ENCODE data around the gene PATJ.
"Not testable (repeated sequence)": the region's sequence is repeated elsewhere in the genome, so short reads cannot be mapped to it uniquely, and the experiment has no call there.

PATJ gene

GRCh38 chr1:61819421-61819820 is 77.1 kb downstream of the PATJ start:
- FAIRE-seq = no peak

GRCh38 chr1:61825393-61825792 is 83.1 kb downstream of the PATJ start:
- no peak for DNase-seq (ENCODE audit: insufficient read length, low spot score)
- TF ChIP-seq POLR2A (IDR thresholded peaks at IDR 0.05; ENCODE audit: low read depth, low read length) = no peak
- FAIRE-seq = no peak

More at GRCh38 chr1:61819421-61819820, 77.1 kb downstream of the PATJ start:
- no peak for TF ChIP-seq POLR2A (IDR thresholded peaks at IDR 0.05; ENCODE audit: low read depth, low read length)
- no peak for DNase-seq (ENCODE audit: insufficient read length, low spot score)

DNA sequence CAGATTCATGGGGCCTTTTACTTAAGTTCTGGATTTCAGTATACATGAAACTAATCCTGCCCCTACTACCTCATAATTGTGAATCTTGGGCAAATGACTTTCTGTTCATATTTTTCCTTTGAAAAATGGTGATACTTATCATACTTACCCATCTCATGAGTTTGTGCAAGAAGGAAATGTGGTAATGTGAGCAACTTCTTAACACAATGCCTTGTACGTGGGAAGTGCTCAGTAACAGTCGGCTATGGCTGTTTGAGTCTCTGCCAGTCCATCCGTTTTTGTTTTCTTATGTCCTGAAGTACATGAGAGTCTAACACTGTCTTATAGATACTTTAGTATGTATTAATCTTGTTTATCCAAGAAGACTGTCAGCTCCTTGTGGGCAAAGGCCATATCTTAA is 86.5 kb downstream of the PATJ start:
- DNase-seq (ENCODE audit: insufficient read length, low spot score) (no peak), FAIRE-seq (no peak)
- TF ChIP-seq POLR2A (IDR thresholded peaks at IDR 0.05; ENCODE audit: low read depth, low read length) = no peak

GRCh38 chr1:61836649-61837048 is 94.4 kb downstream of the PATJ start:
- no peak for TF ChIP-seq POLR2A (IDR thresholded peaks at IDR 0.05; ENCODE audit: low read depth, low read length)
- no peak for FAIRE-seq
- DNase-seq (ENCODE audit: insufficient read length, low spot score) = no peak

DNA sequence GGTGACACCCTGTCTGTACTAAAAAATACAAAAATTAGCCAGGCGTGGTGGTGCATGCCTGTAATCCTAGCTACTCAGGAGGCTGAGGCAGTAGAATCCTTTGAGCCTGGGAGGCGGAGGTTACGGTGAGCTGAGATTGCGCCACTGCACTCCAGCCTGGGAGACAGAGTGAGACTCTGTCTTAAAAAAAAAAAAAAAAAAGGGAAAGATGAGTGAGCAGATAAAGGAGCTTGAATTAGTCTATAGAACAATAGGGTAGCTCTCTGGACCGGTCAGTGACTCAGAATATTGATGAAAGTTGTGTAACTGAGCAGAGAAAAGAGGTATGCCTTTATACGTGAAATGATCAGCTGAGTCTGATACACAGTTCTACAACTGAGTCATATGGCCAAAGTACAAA is 95.3 kb downstream of the PATJ start:
- not testable (repeated sequence) for FAIRE-seq; DNase-seq (ENCODE audit: insufficient read length, low spot score)

DNA sequence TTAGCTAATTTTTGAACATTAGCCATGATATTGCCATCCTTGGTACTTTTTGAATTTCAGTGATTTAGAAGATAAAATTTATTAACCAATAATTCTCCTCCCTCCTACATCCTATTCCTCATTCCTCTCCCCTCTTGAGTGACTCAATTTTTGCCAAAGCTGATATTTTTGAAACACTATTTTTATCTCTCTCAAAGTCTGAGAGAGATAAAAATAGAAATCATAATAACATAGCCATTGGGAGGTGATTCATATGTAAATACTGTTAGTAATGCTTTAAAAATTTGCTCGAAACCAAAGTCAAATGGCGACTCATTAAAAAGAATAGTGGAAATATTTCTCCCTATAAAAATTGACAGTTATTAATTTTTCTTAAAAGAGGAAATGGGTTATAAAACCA is 97.4 kb downstream of the PATJ start:
- TF ChIP-seq POLR2A (IDR thresholded peaks at IDR 0.05; ENCODE audit: low read depth, low read length) = no peak
- no peak for FAIRE-seq
- no peak for DNase-seq (ENCODE audit: insufficient read length, low spot score)

GRCh38 chr1:61842036-61842435 is 99.8 kb downstream of the PATJ start:
- FAIRE-seq (no peak), DNase-seq (ENCODE audit: insufficient read length, low spot score) (no peak)
- TF ChIP-seq POLR2A (IDR thresholded peaks at IDR 0.05; ENCODE audit: low read depth, low read length) = no peak

DNA sequence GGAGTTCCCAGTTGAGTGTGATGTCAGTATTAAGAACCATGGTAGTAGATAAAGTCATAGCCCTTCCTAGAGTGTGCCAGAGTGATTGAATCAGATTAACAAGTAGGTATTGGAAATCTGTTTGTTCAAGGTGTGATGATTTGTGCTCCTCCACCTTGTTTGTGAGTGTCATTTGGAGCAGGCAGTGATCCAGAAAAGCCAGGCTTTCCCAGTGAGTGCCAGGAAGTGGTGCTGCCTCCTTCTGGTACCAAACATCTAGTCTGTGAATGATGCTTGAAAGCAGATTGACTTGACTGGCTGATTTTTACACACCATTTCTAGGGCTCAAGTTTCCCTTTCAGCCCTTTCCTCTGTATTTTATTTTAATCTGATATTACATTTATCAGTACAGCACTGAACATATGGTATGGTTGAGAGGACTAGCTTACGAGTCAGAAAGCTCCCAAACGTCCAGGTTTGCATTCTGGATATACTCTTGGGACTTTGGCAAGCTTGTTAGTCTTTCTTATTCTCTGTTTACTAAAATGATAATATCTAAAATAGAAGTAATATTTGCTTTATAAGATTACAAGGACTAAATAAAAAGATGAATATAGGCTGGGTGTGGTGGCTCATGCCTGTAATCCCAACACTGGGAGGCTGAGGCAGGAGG is 100.7 kb downstream of the PATJ start:
- FAIRE-seq (peak; percentile 27), DNase-seq (ENCODE audit: insufficient read length, low spot score) (no peak)
- no peak for TF ChIP-seq POLR2A (IDR thresholded peaks at IDR 0.05; ENCODE audit: low read depth, low read length)

- DNase-seq (ENCODE audit: insufficient read length, low spot score) (no peak), FAIRE-seq (no peak)
- TF ChIP-seq POLR2A (IDR thresholded peaks at IDR 0.05; ENCODE audit: low read depth, low read length) = no peak
Observed at GRCh38 chr1:61844006-61844405, 101.7 kb downstream of the PATJ start.

DNA sequence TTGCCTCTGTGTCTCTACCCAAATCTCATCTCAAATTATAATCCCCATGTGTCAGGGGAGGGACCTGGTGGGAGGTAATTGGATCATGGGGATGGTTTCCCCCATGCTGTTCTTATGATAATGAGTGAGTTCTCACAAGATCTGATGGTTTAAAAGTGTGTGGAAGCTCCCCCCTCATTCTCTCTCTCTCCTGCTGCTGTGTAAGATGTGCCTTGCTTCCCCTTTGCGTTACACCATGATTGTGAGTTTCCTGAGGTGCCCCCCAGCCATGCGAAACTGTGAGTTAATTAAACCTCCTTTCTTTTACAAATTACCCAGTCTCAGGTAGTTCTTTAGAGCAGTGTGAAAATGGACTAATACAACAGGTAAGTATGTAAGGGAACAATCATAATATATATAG is 102.4 kb downstream of the PATJ start:
- not testable (repeated sequence) for DNase-seq (ENCODE audit: insufficient read length, low spot score); FAIRE-seq

DNA sequence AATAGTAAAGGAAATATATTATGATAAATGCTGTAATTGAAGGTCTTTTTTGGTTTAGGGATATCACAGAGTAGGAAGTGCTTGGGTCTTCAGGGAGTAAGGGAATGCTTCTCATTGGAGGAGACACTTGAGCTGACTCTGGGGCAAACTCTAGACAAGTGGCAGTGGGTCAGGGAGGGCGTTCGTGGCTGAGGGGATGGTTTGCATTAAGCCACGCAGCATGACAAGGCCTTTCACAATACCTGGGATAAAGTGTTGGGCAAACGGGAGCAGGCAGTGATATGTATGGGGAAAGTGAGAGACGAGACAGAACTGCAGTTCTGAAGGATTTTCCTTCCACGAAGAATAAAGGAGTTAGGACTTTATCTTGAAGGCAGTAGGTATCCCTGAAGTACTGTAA is 109.0 kb downstream of the PATJ start:
- FAIRE-seq = no peak
- DNase-seq (ENCODE audit: insufficient read length, low spot score) = no peak
- TF ChIP-seq POLR2A (IDR thresholded peaks at IDR 0.05; ENCODE audit: low read depth, low read length) = no peak

- DNase-seq (ENCODE audit: insufficient read length, low spot score) (peak; percentile 10), FAIRE-seq (peak; percentile 87)
- no peak for TF ChIP-seq POLR2A (IDR thresholded peaks at IDR 0.05; ENCODE audit: low read depth, low read length)
Observed at GRCh38 chr1:61851849-61852669, 109.8 kb downstream of the PATJ start.

- no peak for DNase-seq (ENCODE audit: insufficient read length, low spot score)
- no peak for FAIRE-seq
- no peak for TF ChIP-seq POLR2A (IDR thresholded peaks at IDR 0.05; ENCODE audit: low read depth, low read length)
Observed at GRCh38 chr1:61852670-61853015, 110.4 kb downstream of the PATJ start.

GRCh38 chr1:61853583-61853982 is 111.3 kb downstream of the PATJ start:
- TF ChIP-seq POLR2A (IDR thresholded peaks at IDR 0.05; ENCODE audit: low read depth, low read length) = no peak
- no peak for DNase-seq (ENCODE audit: insufficient read length, low spot score)

GRCh38 chr1:61864489-61864888 is 122.2 kb downstream of the PATJ start:
- FAIRE-seq (no peak), DNase-seq (ENCODE audit: insufficient read length, low spot score) (no peak)
- TF ChIP-seq POLR2A (IDR thresholded peaks at IDR 0.05; ENCODE audit: low read depth, low read length) = no peak

More at GRCh38 chr1:61853583-61853982, 111.3 kb downstream of the PATJ start:
- no peak for FAIRE-seq
